Omental fat pad (tissue), 4 donors: ENCODE results near the gene LRRC74B. TPM values are rescaled to one million over a fixed set of nuclear protein-coding genes. Genes with fewer than 3 reads are reported as not detected.
"Not testable (repeated sequence)": the region's sequence is repeated elsewhere in the genome, so short reads cannot be mapped to it uniquely, and the experiment has no call there.

Source experiments
- ATAC-seq: fragments of 150-250 bp; one replicate; pipeline ENCODE4 v1.9.1; 2016; ENCODE audit warnings: mild to moderate bottlenecking, moderate library complexity; ENCODE audit not compliant: low FRiP score
- DNase-seq: peaks from one replicate; pipeline ENCODE4 v3.0.0-alpha.2; 2019; ENCODE audit warnings: low spot score
- total RNA-seq, 4 donors: library from RNA; depleted of rRNA; stranded (reverse); fragments of >200 nt; gene quantifications; one replicate each; pipeline ENCODE4 v1.1.0, GENCODE V29; 2016
- TF ChIP-seq, protein P1 (sequence below), 3 donors: fragments of 450-650 bp; IDR thresholded peaks; one replicate each; pipeline ENCODE4 v1.5.1; 2016 to 2017; ENCODE audit warnings: antibody characterized with exemption in 3 of 3, mild to moderate bottlenecking in 3 of 3, moderate library complexity in 2 of 3

The LRRC74B gene
- total RNA-seq, 4 donors from 2014 or later: not detected

DNA sequence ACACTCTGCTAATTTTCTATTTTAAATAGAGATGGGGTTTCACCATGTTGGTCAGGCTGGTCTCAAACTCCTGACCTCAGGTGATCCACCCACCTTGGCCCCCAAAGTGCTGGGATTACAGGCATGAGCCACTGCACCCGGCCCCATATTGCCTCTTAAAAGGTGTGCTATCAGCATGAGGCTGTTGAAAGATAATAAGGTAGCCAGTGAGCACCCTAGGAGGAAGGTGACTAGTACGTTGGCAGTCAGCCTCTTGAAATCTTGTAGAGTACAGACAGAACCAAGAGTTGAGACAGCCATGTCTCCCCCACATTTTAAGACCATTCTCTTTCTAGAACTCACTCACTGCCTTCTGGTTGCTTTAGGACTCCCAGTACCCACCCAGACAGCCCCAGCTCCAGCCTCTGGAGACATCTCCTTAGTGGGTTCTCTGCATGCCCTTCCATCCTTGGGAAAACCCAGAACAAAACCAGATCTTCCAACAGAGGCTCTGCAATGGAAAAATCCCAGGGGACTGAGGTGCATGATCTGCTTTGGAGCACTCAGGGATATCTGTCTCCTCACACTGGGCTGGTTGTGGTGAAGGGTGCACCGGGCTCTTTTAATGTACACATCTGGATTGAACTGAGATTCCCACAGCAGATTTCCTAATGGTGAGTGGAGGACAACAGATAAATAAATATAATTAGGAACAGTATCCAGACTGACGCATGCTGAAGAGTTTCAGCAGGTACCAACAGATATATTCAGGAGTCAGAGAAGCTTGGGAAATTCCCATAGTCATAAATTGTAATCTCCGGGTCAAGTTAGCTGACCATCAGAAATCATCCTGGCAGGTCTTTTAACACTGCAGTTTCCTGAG is 49.4 kb downstream of the LRRC74B start:
- DNase-seq: no peak
- no peak for ATAC-seq
- TF ChIP-seq, protein P1, sequence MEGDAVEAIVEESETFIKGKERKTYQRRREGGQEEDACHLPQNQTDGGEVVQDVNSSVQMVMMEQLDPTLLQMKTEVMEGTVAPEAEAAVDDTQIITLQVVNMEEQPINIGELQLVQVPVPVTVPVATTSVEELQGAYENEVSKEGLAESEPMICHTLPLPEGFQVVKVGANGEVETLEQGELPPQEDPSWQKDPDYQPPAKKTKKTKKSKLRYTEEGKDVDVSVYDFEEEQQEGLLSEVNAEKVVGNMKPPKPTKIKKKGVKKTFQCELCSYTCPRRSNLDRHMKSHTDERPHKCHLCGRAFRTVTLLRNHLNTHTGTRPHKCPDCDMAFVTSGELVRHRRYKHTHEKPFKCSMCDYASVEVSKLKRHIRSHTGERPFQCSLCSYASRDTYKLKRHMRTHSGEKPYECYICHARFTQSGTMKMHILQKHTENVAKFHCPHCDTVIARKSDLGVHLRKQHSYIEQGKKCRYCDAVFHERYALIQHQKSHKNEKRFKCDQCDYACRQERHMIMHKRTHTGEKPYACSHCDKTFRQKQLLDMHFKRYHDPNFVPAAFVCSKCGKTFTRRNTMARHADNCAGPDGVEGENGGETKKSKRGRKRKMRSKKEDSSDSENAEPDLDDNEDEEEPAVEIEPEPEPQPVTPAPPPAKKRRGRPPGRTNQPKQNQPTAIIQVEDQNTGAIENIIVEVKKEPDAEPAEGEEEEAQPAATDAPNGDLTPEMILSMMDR (IDR thresholded peaks at IDR 0.05): no peak

- no peak for DNase-seq
- ATAC-seq: no peak
- TF ChIP-seq, protein P1 (IDR thresholded peaks at IDR 0.05): no peak
Observed at GRCh38 chr22:21095773-21096107, 50.0 kb downstream of the LRRC74B start.

DNA sequence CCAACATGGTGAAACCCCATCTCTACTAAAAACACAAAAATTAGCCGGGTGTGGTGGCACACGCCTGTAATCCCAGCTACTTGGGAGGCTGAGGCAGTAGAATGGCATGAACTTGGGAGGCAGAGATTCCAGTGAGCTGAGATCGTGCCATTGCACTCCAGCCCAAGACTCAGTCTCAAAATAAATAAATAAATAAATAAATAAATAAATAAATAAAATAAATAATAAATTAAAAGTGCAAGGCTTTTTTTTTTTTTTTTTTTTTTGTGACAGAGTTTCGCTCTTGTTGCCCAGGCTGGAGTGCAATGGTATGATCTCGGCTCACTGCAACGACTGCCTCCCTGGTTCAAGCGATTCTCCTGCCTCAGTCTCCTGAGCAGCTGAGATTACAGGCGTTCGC is 51.1 kb downstream of the LRRC74B start:
- not testable (repeated sequence) for DNase-seq, ATAC-seq

GRCh38 chr22:21098099-21098671 is 52.4 kb downstream of the LRRC74B start:
- TF ChIP-seq, protein P1 (IDR thresholded peaks at IDR 0.05): no peak
- DNase-seq: no peak
- no peak for ATAC-seq

- no peak for DNase-seq
- ATAC-seq: no peak
Observed at GRCh38 chr22:21099578-21099977, 53.8 kb downstream of the LRRC74B start.

GRCh38 chr22:21100149-21101032 is 54.6 kb downstream of the LRRC74B start:
- TF ChIP-seq, protein P1 (IDR thresholded peaks at IDR 0.05): no peak
- ATAC-seq: no peak
- no peak for DNase-seq

More at GRCh38 chr22:21099578-21099977, 53.8 kb downstream of the LRRC74B start:
- TF ChIP-seq, protein P1 (IDR thresholded peaks at IDR 0.05): no peak
